ENCODE data around the gene PHETA1. TPM values are rescaled to one million over a fixed set of nuclear protein-coding genes. Genes with fewer than 3 reads are reported as not detected.

The PHETA1 gene
- total and polyA plus RNA-seq, 10 of the 15 experiments (the other 5 are each of a cell fraction or from before 2014, with no cell fraction given) = 0.02 to 1.3 (median 0.51) TPM; not detected in 1

- ChIA-PET RAD21 (ENCODE audit: unreplicated experiment) (interaction anchor here (0.6 to 19.6 kb wide), 4 partner anchors 11 to 679 kb away, joined by 4 to 804 read pairs (median 20); no protein-coding TSS in a partner anchor), POLR2A (interaction anchor here (0.9 to 13.2 kb wide), 4 partner anchors 10 to 42 kb away, joined by 3 to 188 read pairs (median 38); no protein-coding TSS in a partner anchor), CTCF (interaction anchor here (3.3 to 27.0 kb wide), 4 partner anchors 11 to 42 kb away, joined by 18 to 1117 read pairs (median 32); no protein-coding TSS in a partner anchor), SMC1A (ENCODE audit: uncharacterized antibody, unreplicated experiment) (interaction anchor here (2.0 to 22.6 kb wide), 6 partner anchors 12 to 47 kb away, joined by 7 to 605 read pairs (median 40); no protein-coding TSS in a partner anchor)
- Histone ChIP-seq H4K20me1 (ENCODE audit: control insufficient read depth, insufficient read depth) (peaks cover 18% of the 10 kb centered on the region), H3K79me2 (ENCODE audit: control insufficient read depth, insufficient read depth, low read length) (peaks cover 86% of the 10 kb centered on the region), H3K4me2 (ENCODE audit: control insufficient read depth, insufficient read depth) (peak overlapping the region; percentile 96), H2AFZ (ENCODE audit: control insufficient read depth, low read depth, low read length) (no peak overlapping the region), H3K27me3 (replicated peaks in 1 of 2; ENCODE audit: control insufficient read depth in 2 of 2, insufficient read depth in 2 of 2, low read length in 1 of 2) (no peaks in the 10 kb centered on the region), H3K9me3 (replicated peaks; ENCODE audit: control insufficient read depth, insufficient read depth, low read length) (no peaks in the 10 kb centered on the region), H3K9ac (ENCODE audit: control insufficient read depth, insufficient read depth, low read length) (peak overlapping the region; percentile 95), H3K36me3 (ENCODE audit: control insufficient read depth in 2 of 2, insufficient read depth in 2 of 2, low read length in 1 of 2) (peaks cover 0 to 4% of the 10 kb centered on the region in 2 experiments; a peak in 3 of 4 replicates), H3K27ac (ENCODE audit: control insufficient read depth, insufficient read depth) (peak overlapping the region; percentile 91), H3K4me1 (ENCODE audit: control insufficient read depth, insufficient read depth, low read length) (peaks cover 48% of the 10 kb centered on the region), H3K4me3 (peak overlapping the region; percentile 96)
- no TSS peak for BruUV-seq (replicated peaks)
- intact Hi-C loops (cut with micrococcal nuclease; ENCODE audit: unreplicated experiment) (no loop called here), in situ Hi-C loops (cut with MboI) (no loop called here)
- no peak for FAIRE-seq
- whole genome bisulfite sequencing (ENCODE audit: insufficient coverage, insufficient replicate concordance, low lambda C conversion rate, missing lambda C conversion rate) = under 1% methylated on average over 15 of the region's 15 CpGs
- DNase-seq (ENCODE audit: low read depth, low spot score) = no peak
- TF ChIP-seq IKZF2 (IDR thresholded peaks at IDR 0.05) (0 out of 4 replicates have a peak, but pooled peaks of 1 of the 2 experiments have one; percentile 31), ZNF24 (IDR thresholded peaks at IDR 0.05) (no peak), HDGF (IDR thresholded peaks at IDR 0.05) (0 out of 2 replicates have a peak, but pooled peaks have one; percentile 33)
- no peak for ATAC-seq
Observed at GRCh38 chr12:111409403-111409779, 40.5 kb upstream of the PHETA1 start.

- 55% methylated on average over 4 of the region's 4 CpGs for WGBS (ENCODE audit: insufficient coverage, insufficient replicate concordance, low lambda C conversion rate, missing lambda C conversion rate)
- FAIRE-seq (no peak), DNase-seq (ENCODE audit: low read depth, low spot score) (no peak), ATAC-seq (no peak)
- peaks cover 16% of the 10 kb centered on the region; the same call in 1 of the 2 replicates for H4K20me1 ChIP-seq (ENCODE audit: control insufficient read depth, insufficient read depth)
- intact Hi-C loops (cut with micrococcal nuclease; ENCODE audit: unreplicated experiment) = no loop called here
- H3K27ac ChIP-seq (ENCODE audit: control insufficient read depth, insufficient read depth) = peak overlapping the region; percentile 91
- peak overlapping the region; percentile 96 for H3K4me3 ChIP-seq
- H3K4me1 ChIP-seq (ENCODE audit: control insufficient read depth, insufficient read depth, low read length) = peaks cover 52% of the 10 kb centered on the region
- H3K36me3 ChIP-seq (ENCODE audit: control insufficient read depth in 2 of 2, insufficient read depth in 2 of 2, low read length in 1 of 2) = peaks cover 0 to 4% of the 10 kb centered on the region in 2 experiments; a peak in 3 of 4 replicates
- BruUV-seq (replicated peaks) = no TSS peak
- ChIA-PET CTCF (interaction anchor here (0.6 to 27.0 kb wide), 6 partner anchors 11 to 42 kb away, joined by 3 to 1117 read pairs (median 20); no protein-coding TSS in a partner anchor), RAD21 (ENCODE audit: unreplicated experiment) (interaction anchor here (1.5 to 19.6 kb wide), 5 partner anchors 10 to 119 kb away, joined by 4 to 804 read pairs (median 7); no protein-coding TSS in a partner anchor), POLR2A (interaction anchor here (0.6 to 13.2 kb wide), 6 partner anchors 9 to 137 kb away, joined by 3 to 188 read pairs (median 4); no protein-coding TSS in a partner anchor), SMC1A (ENCODE audit: uncharacterized antibody, unreplicated experiment) (interaction anchor here (0.7 to 22.6 kb wide), 7 partner anchors 10 to 47 kb away, joined by 3 to 605 read pairs (median 24); no protein-coding TSS in a partner anchor)
- in situ Hi-C loops (cut with MboI) = no loop called here
- H3K79me2 ChIP-seq (ENCODE audit: control insufficient read depth, insufficient read depth, low read length) = peaks cover 80% of the 10 kb centered on the region
- H3K9ac ChIP-seq (ENCODE audit: control insufficient read depth, insufficient read depth, low read length) = peak overlapping the region; percentile 95
- H3K4me2 ChIP-seq (ENCODE audit: control insufficient read depth, insufficient read depth) = peak overlapping the region; percentile 96
- no peaks in the 10 kb centered on the region for H3K9me3 ChIP-seq (replicated peaks; ENCODE audit: control insufficient read depth, insufficient read depth, low read length)
- no peaks in the 10 kb centered on the region for H3K27me3 ChIP-seq (replicated peaks in 1 of 2; ENCODE audit: control insufficient read depth in 2 of 2, insufficient read depth in 2 of 2, low read length in 1 of 2)
- H2AFZ ChIP-seq (ENCODE audit: control insufficient read depth, low read depth, low read length) = no peak overlapping the region
- TF ChIP-seq ZNF622 (IDR thresholded peaks at IDR 0.05) (no peak), SIN3A (IDR thresholded peaks at IDR 0.05; ENCODE audit: low read depth, low read length) (0 out of 2 replicates have a peak, but pooled peaks have one; percentile 35), NFXL1 (IDR thresholded peaks at IDR 0.05; ENCODE audit: borderline replicate concordance) (peak; percentile 79; the same call in 1 of the 2 replicates), ATF2 (IDR thresholded peaks at IDR 0.05; ENCODE audit: low read length) (no peak), YBX1 (IDR thresholded peaks at IDR 0.05) (no peak), MYC (IDR thresholded peaks at IDR 0.05; ENCODE audit: insufficient read depth, insufficient read length, insufficient replicate concordance, low read length, severe bottlenecking) (no peak), NBN (IDR thresholded peaks at IDR 0.05) (0 out of 2 replicates have a peak, but pooled peaks have one; percentile 11)
Observed at GRCh38 chr12:111408686-111409402, 39.9 kb upstream of the PHETA1 start.

Measured in GM12878 (cell line).